ENCODE data around the gene MOSMO.
"Not testable (repeated sequence)": the region's sequence is repeated elsewhere in the genome, so short reads cannot be mapped to it uniquely, and the experiment has no call there.

Gene MOSMO

GRCh38 chr16:22031483-22032083, 23.7 kb downstream of the MOSMO start:
- no peak overlapping the region for H3K27ac ChIP-seq (replicated peaks)
- no peak for DNase-seq (ENCODE audit: low read depth in 1 of 2, low spot score in 1 of 2)
- H3K27me3 ChIP-seq (ENCODE audit: insufficient read depth, poor library complexity, severe bottlenecking), result no peaks in the 10 kb centered on the region
- H3K4me3 ChIP-seq (replicated peaks; ENCODE audit: insufficient read depth, low read length), result no peak overlapping the region
- TF ChIP-seq CTCF (IDR thresholded peaks at IDR 0.05; ENCODE audit: insufficient read depth, low read length) (no peak), GABPA (IDR thresholded peaks at IDR 0.05; ENCODE audit: low read depth) (no peak)

- no peaks in the 10 kb centered on the region for H3K27me3 ChIP-seq (ENCODE audit: insufficient read depth, poor library complexity, severe bottlenecking)
- TF ChIP-seq REST (IDR thresholded peaks at IDR 0.05; ENCODE audit: insufficient replicate concordance, low read depth) (no peak), GABPA (IDR thresholded peaks at IDR 0.05; ENCODE audit: low read depth) (no peak), CTCF (IDR thresholded peaks at IDR 0.05; ENCODE audit: insufficient read depth, low read length) (no peak), SPI1 (IDR thresholded peaks at IDR 0.05; ENCODE audit: borderline replicate concordance, low read depth) (no peak), POLR2AphosphoS5 (IDR thresholded peaks at IDR 0.05; ENCODE audit: low read depth) (no peak)
- H3K4me3 ChIP-seq (replicated peaks; ENCODE audit: insufficient read depth, low read length), result no peak overlapping the region
- no peak overlapping the region for H3K27ac ChIP-seq (replicated peaks)
- no peak for DNase-seq (ENCODE audit: low read depth in 1 of 2, low spot score in 1 of 2)
Observed at GRCh38 chr16:22034503-22034902, 26.6 kb downstream of the MOSMO start.

- TF ChIP-seq POLR2AphosphoS5 (IDR thresholded peaks at IDR 0.05; ENCODE audit: low read depth), result no peak
- TF ChIP-seq REST (IDR thresholded peaks at IDR 0.05; ENCODE audit: insufficient replicate concordance, low read depth), result no peak
- H3K27ac ChIP-seq (replicated peaks), result peak overlapping the region; percentile 35; the same call in 1 of the 2 replicates
Observed at GRCh38 chr16:22035153-22035552, 27.2 kb downstream of the MOSMO start.

GRCh38 chr16:22043882-22044281, 36.0 kb downstream of the MOSMO start:
- DNase-seq (ENCODE audit: low read depth in 1 of 2, low spot score in 1 of 2); H3K4me3 ChIP-seq (replicated peaks; ENCODE audit: insufficient read depth, low read length); H3K27ac ChIP-seq (replicated peaks); H3K27me3 ChIP-seq (ENCODE audit: insufficient read depth, poor library complexity, severe bottlenecking): not testable (repeated sequence)

More at GRCh38 chr16:22035153-22035552, 27.2 kb downstream of the MOSMO start:
- Histone ChIP-seq H3K27me3 (ENCODE audit: insufficient read depth, poor library complexity, severe bottlenecking) (no peaks in the 10 kb centered on the region), H3K4me3 (replicated peaks; ENCODE audit: insufficient read depth, low read length) (no peak overlapping the region)
- peak in 1 of 2 experiments; percentile 18 for DNase-seq (ENCODE audit: low read depth in 1 of 2, low spot score in 1 of 2)

- H3K4me3 ChIP-seq (replicated peaks; ENCODE audit: insufficient read depth, low read length); H3K27me3 ChIP-seq (ENCODE audit: insufficient read depth, poor library complexity, severe bottlenecking); H3K27ac ChIP-seq (replicated peaks); DNase-seq (ENCODE audit: low read depth in 1 of 2, low spot score in 1 of 2): not testable (repeated sequence)
Observed at GRCh38 chr16:22045888-22046287, 38.0 kb downstream of the MOSMO start.

All from HL-60 (cell line).